Measurements from ENCODE around the gene COX20. TPM values are rescaled to one million over a fixed set of nuclear protein-coding genes. Genes with fewer than 3 reads are reported as not detected.
A peak's percentile ranks its signal among the peaks of the same experiment; 100 is the strongest.

COX20 gene, protein sequence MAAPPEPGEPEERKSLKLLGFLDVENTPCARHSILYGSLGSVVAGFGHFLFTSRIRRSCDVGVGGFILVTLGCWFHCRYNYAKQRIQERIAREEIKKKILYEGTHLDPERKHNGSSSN
- 10 to 100 TPM; 12.3 to 23.4 (median 20.2) TPM for total RNA-seq

DNA sequence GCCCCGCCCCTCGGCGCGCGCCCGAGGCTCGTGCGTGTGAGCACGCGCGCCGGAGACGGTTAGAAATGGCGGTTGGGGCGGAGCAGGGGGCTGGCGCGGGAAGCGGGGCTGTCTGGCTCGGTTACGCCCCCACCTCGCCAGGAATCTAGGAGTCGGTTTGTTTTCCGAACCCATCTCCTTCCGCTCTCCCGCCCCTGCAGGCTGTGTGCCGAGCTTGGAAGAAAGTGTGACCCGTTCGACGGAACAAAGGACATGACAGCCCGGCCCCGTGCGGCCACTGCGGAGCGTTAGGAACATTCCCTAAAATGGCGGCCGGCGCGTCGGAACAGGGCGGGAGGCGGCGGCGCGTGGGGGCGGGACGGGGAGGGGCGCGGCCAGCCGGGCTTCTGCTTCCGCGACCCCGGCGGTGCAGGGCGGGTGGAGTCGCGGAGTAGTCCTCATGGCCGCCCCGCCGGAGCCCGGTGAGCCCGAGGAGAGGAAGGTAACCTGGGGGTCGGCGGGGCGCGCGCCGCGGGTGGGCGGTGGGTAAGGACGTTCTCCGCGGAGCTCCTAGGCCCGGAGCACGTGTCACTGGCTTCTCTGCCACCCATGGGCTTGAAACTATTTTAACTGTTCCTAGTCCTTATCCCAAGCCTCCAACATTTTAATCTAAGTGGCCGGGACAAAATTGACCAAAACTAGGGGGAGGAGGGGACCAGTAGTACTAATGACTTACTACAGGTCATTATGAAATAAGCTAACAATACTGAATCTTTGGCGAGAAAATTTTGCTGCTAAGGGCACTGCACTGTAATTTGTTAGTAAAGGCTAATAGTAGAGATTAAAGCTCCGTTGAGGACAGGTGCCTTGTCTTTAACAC, at the start of gene COX20:
COX20 (plus strand) TSS at position 383 of the 859 bp plus-strand sequence; CDS start at position 440, 57 bp downstream.
- TF ChIP-seq, protein P1, sequence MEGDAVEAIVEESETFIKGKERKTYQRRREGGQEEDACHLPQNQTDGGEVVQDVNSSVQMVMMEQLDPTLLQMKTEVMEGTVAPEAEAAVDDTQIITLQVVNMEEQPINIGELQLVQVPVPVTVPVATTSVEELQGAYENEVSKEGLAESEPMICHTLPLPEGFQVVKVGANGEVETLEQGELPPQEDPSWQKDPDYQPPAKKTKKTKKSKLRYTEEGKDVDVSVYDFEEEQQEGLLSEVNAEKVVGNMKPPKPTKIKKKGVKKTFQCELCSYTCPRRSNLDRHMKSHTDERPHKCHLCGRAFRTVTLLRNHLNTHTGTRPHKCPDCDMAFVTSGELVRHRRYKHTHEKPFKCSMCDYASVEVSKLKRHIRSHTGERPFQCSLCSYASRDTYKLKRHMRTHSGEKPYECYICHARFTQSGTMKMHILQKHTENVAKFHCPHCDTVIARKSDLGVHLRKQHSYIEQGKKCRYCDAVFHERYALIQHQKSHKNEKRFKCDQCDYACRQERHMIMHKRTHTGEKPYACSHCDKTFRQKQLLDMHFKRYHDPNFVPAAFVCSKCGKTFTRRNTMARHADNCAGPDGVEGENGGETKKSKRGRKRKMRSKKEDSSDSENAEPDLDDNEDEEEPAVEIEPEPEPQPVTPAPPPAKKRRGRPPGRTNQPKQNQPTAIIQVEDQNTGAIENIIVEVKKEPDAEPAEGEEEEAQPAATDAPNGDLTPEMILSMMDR (IDR thresholded peaks at IDR 0.05) = no peak
- peak in 1 of 2 donors; percentile 16 for TF ChIP-seq POLR2A (IDR thresholded peaks at IDR 0.05)
- DNase-seq (ENCODE audit: low spot score in 2 of 2) = peak; percentile 87 to 97
- H3K4me3 ChIP-seq (ENCODE audit: low read depth, poor library complexity, severe bottlenecking) = peak within 1 kb of the TSS; percentile 43
- intact Hi-C loops (cut with DNase I; ENCODE audit: low total_unique reads) = loop anchor here (10.0 kb wide), 1 partner anchor 129 kb away; a partner anchor contains a TSS
- WGBS, 2 donors = 0 to 1% methylated on average over 34 to 55 of the region's 77 CpGs

DNA sequence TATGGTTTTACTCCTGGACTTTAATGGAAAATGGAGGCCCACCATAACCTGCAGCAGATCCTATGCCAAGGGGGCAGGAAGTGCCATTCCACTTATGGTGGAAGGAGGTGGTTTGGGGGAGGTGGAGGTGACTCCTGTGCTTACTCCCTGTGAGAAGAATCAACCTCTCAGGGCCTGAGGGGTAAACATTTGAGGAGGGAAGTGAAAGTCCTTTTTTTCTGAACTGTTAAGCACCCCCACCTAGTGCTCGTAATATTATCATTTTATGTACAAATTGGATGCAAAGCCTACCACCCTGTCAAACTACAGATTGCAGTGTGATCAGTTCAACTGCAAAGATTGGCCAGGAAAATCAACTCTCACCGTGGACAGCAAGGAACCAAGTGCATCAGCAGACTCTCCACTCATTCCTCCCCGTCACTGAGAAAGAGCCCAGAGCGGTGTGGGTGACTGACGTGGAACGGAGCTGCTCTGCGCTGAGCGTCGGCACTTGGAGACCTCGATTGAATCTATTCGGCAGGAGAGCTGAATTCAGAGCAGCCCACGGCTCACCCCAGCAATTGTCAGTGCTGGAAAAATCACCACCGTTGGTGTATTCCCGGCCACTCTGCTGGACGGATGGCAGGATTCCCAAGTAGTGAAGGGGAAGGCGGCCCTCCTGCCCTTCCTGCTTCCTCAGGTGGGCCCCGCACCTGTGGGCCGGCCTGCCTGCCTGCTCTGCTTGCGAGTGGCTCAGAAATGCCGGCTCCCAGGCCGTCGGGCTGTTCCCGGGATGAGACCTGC, 46.8 kb upstream of the COX20 start:
- no peak overlapping the region for H3K4me3 ChIP-seq (ENCODE audit: low read depth, poor library complexity, severe bottlenecking)
- no peak for DNase-seq (ENCODE audit: low spot score in 2 of 2)
- intact Hi-C loops (cut with DNase I; ENCODE audit: low total_unique reads) = no loop called here

DNA sequence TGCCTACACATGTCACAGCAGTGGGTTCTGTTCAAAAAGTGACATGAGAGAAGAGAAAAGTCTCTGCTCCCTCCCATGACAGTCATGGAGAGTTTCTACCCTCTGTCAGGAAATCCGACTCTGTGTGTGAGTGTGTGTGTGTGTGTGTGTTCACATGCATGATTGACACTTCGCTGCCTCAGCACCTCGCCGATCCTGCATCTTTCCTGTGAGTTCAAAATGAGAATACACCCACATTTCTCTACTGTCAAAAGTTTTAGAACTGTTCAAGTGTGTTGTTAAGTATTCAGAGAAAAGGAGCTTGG, 46.2 kb upstream of the COX20 start:
- TF ChIP-seq, protein P1 (IDR thresholded peaks at IDR 0.05) = no peak
- no peak for TF ChIP-seq POLR2A (IDR thresholded peaks at IDR 0.05)
- no peak for DNase-seq (ENCODE audit: low spot score in 2 of 2)
- intact Hi-C loops (cut with DNase I; ENCODE audit: low total_unique reads) = no loop called here
- H3K4me3 ChIP-seq (ENCODE audit: low read depth, poor library complexity, severe bottlenecking) = no peak overlapping the region
- WGBS, 2 donors = 65 to 68% methylated on average over 4 of the region's 4 CpGs

More for the DNA sequence above, 46.8 kb upstream of the COX20 start:
- TF ChIP-seq, protein P1 (IDR thresholded peaks at IDR 0.05) = no peak
- no peak for TF ChIP-seq POLR2A (IDR thresholded peaks at IDR 0.05)
- WGBS, 2 donors = 85% methylated on average over 22 to 23 of the region's 23 CpGs

DNA sequence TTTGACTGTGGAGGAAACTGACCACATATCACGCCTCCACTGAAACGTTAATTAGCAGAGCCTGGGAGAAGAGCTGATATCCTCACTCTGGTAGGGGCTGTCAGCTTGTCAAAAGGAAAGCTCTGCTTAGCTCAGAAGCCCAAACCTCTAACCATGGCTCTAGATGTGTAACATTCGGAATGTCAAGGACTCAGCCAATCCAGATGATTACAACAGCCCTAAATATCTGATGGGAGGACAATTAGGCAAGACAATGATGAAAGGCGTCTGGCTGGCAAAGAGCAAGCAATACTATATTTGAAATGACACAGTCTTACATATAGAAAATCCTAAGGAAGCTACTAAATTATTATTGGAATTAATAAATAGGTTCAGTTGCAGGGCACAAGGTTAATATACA, 45.7 kb upstream of the COX20 start:
- 70% methylated on average over 4 of the region's 4 CpGs for WGBS, 2 donors
- DNase-seq (ENCODE audit: low spot score in 2 of 2) = no peak
- TF ChIP-seq, protein P1 (IDR thresholded peaks at IDR 0.05) = no peak
- no peak for TF ChIP-seq POLR2A (IDR thresholded peaks at IDR 0.05)
- H3K4me3 ChIP-seq (ENCODE audit: low read depth, poor library complexity, severe bottlenecking) = no peak overlapping the region
- intact Hi-C loops (cut with DNase I; ENCODE audit: low total_unique reads) = loop anchor here (10.0 kb wide), 1 partner anchor 255 kb away; no protein-coding TSS in a partner anchor

DNA sequence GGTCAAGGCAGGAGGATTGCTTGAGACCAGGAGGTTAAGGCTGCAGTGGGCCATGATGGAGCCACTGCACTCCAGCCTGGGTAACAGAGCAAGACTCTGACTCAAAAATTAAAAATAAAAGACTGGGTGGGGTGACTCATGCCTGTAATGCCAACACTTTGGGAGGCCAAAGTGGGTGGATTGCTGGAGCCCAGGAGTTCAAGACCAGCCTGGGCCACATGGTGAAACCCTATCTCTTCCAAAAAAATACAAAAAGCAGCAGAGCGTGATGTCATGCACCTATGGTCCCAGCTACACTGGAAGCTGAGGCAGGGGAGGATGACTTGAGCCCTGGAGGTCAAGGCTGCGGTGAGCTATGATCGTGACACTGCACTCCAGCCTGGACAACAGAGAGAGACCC, 44.4 kb upstream of the COX20 start:
- intact Hi-C loops (cut with DNase I; ENCODE audit: low total_unique reads) = loop anchor here (10.0 kb wide), 1 partner anchor 254 kb away; no protein-coding TSS in a partner anchor
- 95 to 98% methylated on average over 3 of the region's 3 CpGs for WGBS, 2 donors
- H3K4me3 ChIP-seq (ENCODE audit: low read depth, poor library complexity, severe bottlenecking) = no peak overlapping the region
- TF ChIP-seq, protein P1 (IDR thresholded peaks at IDR 0.05) = no peak
- TF ChIP-seq POLR2A (IDR thresholded peaks at IDR 0.05) = no peak
- no peak for DNase-seq (ENCODE audit: low spot score in 2 of 2)

Measured in lower leg skin (tissue), 4 donors.